Inferior parietal cortex (tissue), 1 donor: ENCODE results near the gene NTNG2.

Source experiments
- DNase-seq: peaks from one replicate; pipeline ENCODE4 v3.0.0-alpha.2; 2016; ENCODE audit errors: extremely low spot score

NTNG2 gene

DNA sequence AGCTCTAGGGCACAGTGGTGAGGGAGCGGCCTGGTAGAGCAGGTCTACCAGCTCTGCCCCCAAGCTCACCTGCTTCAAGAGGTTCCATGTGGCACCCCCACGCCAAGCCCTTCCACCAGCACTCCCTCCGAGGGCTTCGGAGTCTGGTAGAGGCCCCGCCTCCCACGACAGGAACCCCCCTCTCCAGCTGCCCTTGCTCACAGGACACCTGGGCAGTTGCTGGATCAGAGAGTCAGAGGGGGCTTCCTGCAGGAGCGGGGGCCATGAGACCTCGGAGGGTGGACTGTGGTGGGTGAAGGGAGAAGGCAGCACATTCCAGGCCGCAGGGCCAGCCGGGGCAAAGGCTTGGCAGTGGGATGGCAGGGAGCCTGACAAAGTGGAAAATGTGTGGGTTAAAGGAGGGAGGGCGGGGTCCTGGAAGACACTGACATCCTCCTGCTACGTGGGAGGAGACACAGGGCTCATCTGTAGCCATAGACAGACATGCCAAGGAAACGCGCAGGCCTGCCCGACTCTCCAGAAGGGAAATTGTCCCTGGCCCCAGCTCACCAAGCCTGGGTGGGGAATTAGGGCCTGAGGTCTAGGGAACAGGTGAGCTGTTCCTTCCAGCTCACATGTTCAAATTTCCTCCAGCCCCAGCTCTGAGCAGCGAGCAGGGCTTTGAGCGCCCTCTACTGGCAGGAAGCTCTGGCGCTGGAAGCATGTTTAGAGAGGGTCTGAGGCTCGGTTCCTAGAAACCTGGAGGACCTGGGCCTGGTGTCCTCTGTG lies 74.2 kb downstream of the NTNG2 start:
- peak; percentile 88 for DNase-seq

DNA sequence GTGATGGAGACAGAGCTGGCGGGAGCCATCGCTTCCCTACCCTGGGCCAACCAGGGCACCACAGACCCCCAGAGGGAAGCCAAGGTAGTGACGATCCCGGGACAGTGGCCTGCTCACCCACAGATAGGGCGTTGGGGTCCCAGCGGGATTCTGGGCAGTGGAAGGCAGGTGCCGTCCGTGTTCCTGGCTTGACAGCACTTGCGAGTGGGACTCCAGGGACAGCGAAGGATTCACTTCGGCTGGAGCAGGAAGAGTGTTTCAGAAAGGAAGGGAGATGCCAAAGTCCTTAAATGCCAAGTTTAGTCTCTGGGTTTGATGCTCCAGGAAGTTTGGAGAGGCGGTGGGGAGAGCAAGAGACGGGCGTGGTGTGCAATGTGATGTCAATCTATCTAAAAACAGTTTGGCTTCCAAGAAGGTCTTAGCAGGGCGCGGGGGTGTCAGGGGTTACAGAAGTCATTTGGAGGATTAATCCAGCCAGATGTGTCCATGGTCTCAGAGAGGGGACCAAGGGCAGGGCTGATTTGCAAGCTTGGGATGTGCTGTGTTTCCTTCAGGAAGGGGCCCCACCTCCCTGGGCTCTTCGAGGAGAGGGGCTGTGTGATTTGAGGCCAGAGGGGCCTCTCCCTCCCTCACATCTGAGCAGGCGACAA lies 74.9 kb downstream of the NTNG2 start:
- no peak for DNase-seq

DNA sequence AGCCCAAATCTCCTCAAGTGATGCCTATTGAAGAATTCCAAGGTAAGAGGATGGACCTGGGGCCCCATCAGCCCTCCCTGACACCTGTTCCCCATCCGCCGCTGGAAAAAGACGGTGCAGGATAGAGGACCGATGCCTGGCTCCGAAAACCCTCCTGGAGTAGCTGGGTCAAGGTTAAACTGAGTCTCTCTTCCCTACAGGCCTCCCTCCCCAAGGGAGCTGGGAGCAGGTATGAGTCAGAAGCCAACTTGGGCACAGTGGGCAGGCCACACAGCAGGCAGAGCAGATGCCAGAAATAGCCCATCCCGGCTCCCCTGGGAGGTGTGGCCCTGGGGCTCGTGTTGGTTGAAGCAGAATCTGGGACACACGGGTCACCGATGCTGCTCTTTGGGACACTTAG lies 75.6 kb downstream of the NTNG2 start:
- DNase-seq, result no peak

DNA sequence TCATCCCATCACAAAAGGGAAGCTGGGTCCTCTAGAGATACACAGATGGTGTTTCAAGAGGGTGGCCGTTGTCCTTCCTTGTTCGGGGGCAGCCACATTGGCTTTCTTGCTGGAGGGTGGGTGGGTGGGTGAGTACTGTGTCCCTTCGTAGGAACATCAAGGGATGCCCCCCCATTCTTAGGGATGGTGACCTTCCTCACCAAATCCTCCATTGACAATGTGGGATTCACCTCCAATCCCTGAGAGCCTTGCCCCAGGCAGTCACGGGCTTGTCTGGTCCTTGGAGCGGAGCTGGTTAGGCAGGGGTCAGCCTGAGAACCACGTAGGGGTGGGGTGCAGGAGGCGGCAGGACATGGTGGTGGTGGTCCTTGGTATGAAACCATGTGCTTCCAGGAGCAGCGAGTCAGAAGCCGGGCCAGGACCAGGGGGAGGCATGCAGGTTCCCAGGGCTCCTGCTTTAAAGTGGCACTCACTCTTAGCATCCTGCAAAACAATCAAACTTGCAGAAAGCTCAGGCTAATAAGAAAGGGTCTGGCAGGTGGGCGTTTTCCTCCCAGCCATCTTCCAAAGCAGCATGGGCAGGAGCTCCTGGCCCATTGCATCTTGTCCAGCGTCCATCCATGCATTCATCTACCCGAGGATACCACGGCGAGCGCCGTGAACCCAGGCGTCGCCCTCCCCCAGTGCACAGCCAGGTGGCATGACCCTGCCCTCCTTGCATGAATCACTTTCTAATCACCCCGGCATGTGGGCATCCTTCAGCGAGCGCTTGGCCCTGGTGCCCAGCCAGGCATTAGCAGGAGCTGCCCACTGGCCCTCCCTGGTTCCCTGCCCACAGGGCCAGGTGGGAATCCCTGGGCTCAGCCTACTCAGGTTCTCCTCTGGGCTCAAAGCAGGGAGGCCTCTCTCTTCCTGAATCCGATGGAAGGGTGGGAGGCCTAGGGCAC lies 76.4 kb downstream of the NTNG2 start:
- no peak for DNase-seq

DNA sequence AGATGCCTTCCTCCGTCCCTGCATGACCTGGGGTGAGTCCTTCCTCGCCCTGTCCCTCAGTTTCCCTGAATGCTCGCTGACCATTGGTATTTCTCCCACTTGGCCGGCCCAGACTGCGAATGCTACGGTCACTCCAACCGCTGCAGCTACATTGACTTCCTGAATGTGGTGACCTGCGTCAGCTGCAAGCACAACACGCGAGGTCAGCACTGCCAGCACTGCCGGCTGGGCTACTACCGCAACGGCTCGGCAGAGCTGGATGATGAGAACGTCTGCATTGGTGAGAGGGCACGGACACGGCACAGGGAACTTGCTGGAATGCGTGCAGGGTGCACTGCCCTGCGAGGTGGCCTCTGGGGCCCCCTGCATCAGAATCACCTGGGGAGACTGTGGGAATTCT lies 77.1 kb downstream of the NTNG2 start:
- DNase-seq, result no peak

- no peak for DNase-seq
Measured at GRCh38 chr9:132239518-132239917, 77.7 kb downstream of the NTNG2 start.

GRCh38 chr9:132239999-132240840 lies 78.4 kb downstream of the NTNG2 start:
- no peak for DNase-seq

DNA sequence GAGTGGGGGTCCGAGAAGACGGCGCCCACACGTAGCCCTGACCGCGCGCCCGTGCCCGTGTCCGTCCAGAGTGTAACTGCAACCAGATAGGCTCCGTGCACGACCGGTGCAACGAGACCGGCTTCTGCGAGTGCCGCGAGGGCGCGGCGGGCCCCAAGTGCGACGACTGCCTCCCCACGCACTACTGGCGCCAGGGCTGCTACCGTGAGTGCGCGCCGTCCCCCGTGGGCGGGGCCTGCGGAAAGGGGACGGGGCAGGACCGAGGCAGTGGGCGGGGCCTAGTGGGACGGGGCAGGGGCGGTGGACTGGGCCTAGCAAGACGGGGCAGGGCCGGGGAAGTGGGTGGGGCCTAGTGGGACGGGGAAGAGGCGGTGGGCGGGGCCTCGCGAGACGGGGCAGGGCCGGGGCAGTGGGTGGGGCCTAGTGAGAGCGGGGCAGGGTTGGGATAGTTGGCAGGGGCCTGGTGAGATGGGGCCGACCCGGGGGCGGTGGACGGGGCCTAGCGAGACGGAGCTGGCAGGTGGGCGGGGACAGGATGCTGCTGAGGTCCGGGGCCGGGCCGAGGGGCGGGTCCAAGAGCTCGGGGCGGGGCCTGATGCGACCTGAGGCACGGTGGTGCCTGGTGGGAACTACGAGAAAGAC lies 79.1 kb downstream of the NTNG2 start:
- peak; percentile 58 for DNase-seq

DNA sequence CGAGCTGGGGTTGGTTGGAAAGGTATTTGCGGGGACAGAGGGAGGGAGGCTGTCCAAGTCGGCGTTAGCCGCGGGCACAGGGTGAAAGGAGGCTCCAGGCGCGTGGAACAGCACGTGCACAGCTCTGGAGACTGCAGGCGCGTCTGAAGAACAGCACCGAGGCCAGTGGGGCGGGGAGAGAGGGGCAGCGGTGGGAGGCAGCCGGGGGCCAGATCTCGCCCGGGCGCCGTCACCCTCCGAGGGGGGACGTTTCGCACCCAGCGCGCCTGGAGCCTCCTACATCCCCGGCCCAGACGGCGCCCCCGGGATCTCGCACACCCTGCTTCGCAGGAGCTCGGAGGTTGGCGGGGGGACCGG lies 79.6 kb downstream of the NTNG2 start:
- DNase-seq, result no peak

GRCh38 chr9:132241840-132242620 lies 80.2 kb downstream of the NTNG2 start:
- DNase-seq, result no peak

DNA sequence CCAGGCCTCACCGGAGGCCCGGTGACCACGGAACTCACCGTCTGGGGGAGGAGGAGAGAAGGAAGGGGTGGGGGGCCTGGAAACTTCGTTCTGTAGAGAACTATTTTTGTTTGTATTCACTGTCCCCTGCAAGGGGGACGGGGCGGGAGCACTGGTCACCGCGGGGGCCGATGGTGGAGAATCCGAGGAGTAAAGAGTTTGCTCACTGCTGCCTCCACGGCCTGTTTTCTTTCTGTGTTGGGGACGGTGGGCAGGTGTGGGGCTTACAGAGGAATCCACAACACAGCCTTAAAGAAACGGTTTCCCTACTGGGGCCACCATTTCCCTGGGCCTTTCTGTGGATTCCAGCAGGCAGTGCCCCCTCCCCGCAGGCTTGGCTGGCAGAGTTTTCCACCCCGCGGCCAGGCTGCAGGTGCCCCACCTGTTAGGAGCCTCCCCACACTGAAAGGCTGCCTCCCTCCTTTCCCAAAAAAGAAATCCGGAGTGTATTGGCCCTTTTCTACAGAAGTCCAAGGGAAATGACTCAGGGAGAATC lies 80.8 kb downstream of the NTNG2 start:
- DNase-seq, result no peak

- no peak for DNase-seq
Measured at GRCh38 chr9:132243156-132244074, 81.6 kb downstream of the NTNG2 start.

- DNase-seq, result no peak
Measured at GRCh38 chr9:132244582-132245455, 83.0 kb downstream of the NTNG2 start.

DNA sequence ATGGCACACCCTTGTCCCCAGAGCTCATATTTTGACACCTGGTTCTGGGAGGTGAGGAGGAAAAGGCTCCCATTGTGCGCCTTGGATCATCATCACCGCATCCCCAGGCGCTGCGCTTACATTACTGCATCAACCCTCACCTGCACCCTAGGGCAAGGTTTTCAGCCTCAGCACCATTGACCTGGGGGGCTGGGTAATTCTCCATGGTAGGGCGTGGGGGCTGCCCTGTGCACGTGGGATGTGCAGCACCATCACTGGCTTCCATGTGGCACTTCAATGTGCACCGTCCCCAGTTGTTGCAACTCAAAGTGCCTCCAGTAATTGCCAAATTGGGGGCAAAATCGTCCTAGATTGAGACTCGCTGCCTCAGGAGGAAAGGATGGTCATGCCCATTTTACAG lies 83.6 kb downstream of the NTNG2 start:
- no peak for DNase-seq

- no peak for DNase-seq
Measured at GRCh38 chr9:132247942-132248341, 86.1 kb downstream of the NTNG2 start.

DNA sequence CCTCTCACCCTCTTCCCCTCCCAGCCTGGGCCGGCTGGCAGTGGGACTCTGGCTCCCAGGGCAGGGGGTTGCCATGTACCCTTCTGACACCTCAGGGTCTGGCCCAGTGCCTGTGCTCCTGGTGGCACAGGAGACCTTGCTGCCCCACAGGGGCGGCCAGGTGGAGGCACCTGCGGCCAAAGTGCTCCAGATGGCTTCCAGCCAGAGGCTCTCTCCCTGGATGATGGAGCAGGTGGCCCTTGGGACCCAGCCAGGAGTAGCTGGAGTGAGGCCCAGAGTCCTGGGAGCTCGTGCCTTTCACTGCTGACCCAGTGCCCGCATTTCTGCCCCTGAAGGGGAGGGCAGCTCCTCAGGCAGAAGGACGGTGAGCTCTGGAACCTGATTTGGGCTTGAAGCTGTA lies 87.3 kb downstream of the NTNG2 start:
- DNase-seq, result no peak

GRCh38 chr9:132249690-132250089 lies 87.8 kb downstream of the NTNG2 start:
- no peak for DNase-seq
